ENCODE data around the gene SNORC. TPM values are rescaled to one million over a fixed set of nuclear protein-coding genes. Genes with fewer than 3 reads are reported as not detected.

SNORC gene
- polyA plus RNA-seq, 1 donor (not counting 4 experiments of a cell fraction or from before 2014, with no cell fraction given): 0.66 TPM

- no peaks in the 10 kb centered on the region for H3K9me1 ChIP-seq (ENCODE audit: control insufficient read depth, extremely low read depth, insufficient read depth, low read length)
- no peak overlapping the region for H2AFZ ChIP-seq (ENCODE audit: control insufficient read depth, low read length)
- peaks cover 19% of the 10 kb centered on the region for H3K4me1 ChIP-seq (ENCODE audit: control insufficient read depth, extremely low read depth, insufficient read depth, low read length)
- FAIRE-seq (no peak), DNase-seq (ENCODE audit: low read depth, low spot score) (no peak)
- H3K4me2 ChIP-seq (ENCODE audit: control insufficient read depth, extremely low read depth, insufficient read depth, low read depth, low read length): no peak overlapping the region
- H3K27me3 ChIP-seq (ENCODE audit: control insufficient read depth, extremely low read depth, insufficient read depth, low read length): no peaks in the 10 kb centered on the region
- no peak overlapping the region for H3K9ac ChIP-seq (ENCODE audit: control insufficient read depth, extremely low read depth, insufficient read depth, low read length)
- H3K36me3 ChIP-seq (ENCODE audit: control insufficient read depth in 2 of 2, extremely low read depth in 1 of 2, insufficient read depth in 2 of 2, low read length in 2 of 2): peaks cover 14 to 38% of the 10 kb centered on the region in 2 experiments
- peaks cover 3% of the 10 kb centered on the region for H4K20me1 ChIP-seq (ENCODE audit: control insufficient read depth, extremely low read depth, insufficient read depth, low read length)
- H3K4me3 ChIP-seq (ENCODE audit: control insufficient read depth in 2 of 3, extremely low read depth in 1 of 3, insufficient read depth in 2 of 3, low read depth in 1 of 3, low read length in 3 of 3): no peak overlapping the region
- H3K79me2 ChIP-seq (ENCODE audit: control insufficient read depth, insufficient read depth, low read length): no peaks in the 10 kb centered on the region
- TF ChIP-seq EZH2 (IDR thresholded peaks at IDR 0.05; ENCODE audit: low read length): no peak
- TF ChIP-seq CTCF (optimal IDR thresholded peaks at IDR 0.05 in 1 of 3, IDR thresholded peaks at IDR 0.05 in 1 of 3, conservative IDR thresholded peaks at IDR 0.05 in 1 of 3; ENCODE audit: extremely low read depth in 1 of 3, insufficient read depth in 2 of 3, low read length in 3 of 3): no peak
- dilution Hi-C loops (cut with MboI; ENCODE audit: extremely low pct_ligation_motif_present, low sequenced_read_pairs): no loop called here
- no peaks in the 10 kb centered on the region for H3K9me3 ChIP-seq (ENCODE audit: control insufficient read depth, low read depth, low read length)
- no peak overlapping the region for H3K27ac ChIP-seq (ENCODE audit: control insufficient read depth, insufficient read depth, low read length)
These were observed 27.4 kb upstream of the SNORC start for GRCh38 chr2:232842689-232843088.

GRCh38 chr2:232843834-232844233 lies 26.2 kb upstream of the SNORC start:
- Histone ChIP-seq H3K4me2 (ENCODE audit: control insufficient read depth, extremely low read depth, insufficient read depth, low read depth, low read length) (no peak overlapping the region), H4K20me1 (ENCODE audit: control insufficient read depth, extremely low read depth, insufficient read depth, low read length) (peaks cover under 1% of the 10 kb centered on the region), H3K79me2 (ENCODE audit: control insufficient read depth, insufficient read depth, low read length) (no peaks in the 10 kb centered on the region), H2AFZ (ENCODE audit: control insufficient read depth, low read length) (no peak overlapping the region), H3K9ac (ENCODE audit: control insufficient read depth, extremely low read depth, insufficient read depth, low read length) (no peak overlapping the region), H3K4me1 (ENCODE audit: control insufficient read depth, extremely low read depth, insufficient read depth, low read length) (peaks cover 7% of the 10 kb centered on the region), H3K9me1 (ENCODE audit: control insufficient read depth, extremely low read depth, insufficient read depth, low read length) (no peaks in the 10 kb centered on the region), H3K27ac (ENCODE audit: control insufficient read depth, insufficient read depth, low read length) (no peak overlapping the region), H3K9me3 (ENCODE audit: control insufficient read depth, low read depth, low read length) (no peaks in the 10 kb centered on the region), H3K27me3 (ENCODE audit: control insufficient read depth, extremely low read depth, insufficient read depth, low read length) (no peaks in the 10 kb centered on the region), H3K4me3 (ENCODE audit: control insufficient read depth in 2 of 3, extremely low read depth in 1 of 3, insufficient read depth in 2 of 3, low read depth in 1 of 3, low read length in 3 of 3) (no peak overlapping the region), H3K36me3 (ENCODE audit: control insufficient read depth in 2 of 2, extremely low read depth in 1 of 2, insufficient read depth in 2 of 2, low read length in 2 of 2) (peaks cover 17 to 48% of the 10 kb centered on the region in 2 experiments)
- FAIRE-seq: no peak
- DNase-seq (ENCODE audit: low read depth, low spot score): no peak
- TF ChIP-seq CTCF (optimal IDR thresholded peaks at IDR 0.05 in 1 of 3, IDR thresholded peaks at IDR 0.05 in 1 of 3, conservative IDR thresholded peaks at IDR 0.05 in 1 of 3; ENCODE audit: extremely low read depth in 1 of 3, insufficient read depth in 2 of 3, low read length in 3 of 3) (peak in 1 of 3 experiments; percentile 4), EZH2 (IDR thresholded peaks at IDR 0.05; ENCODE audit: low read length) (no peak)
- dilution Hi-C loops (cut with MboI; ENCODE audit: extremely low pct_ligation_motif_present, low sequenced_read_pairs): no loop called here
